Measurements from ENCODE around the gene CAV2.

The CAV2 gene

DNA sequence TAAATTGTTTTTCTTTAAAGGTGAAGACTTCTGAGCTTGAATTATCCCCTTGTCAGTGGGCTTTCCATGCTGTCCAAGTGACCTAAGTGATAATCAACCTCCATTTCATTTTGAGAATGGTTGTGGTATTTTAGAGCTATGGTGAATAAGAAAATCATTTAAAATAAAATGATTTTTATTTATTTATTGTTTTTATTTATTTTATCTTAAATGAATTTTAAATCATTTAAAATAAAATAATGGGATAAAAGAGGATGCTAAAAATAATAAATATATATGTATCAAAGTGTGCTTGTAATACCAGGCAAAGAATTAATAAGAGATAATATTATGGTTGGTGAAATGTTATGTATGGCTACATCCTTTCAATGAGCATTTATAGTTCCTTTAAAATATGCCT is 49.8 kb downstream of the CAV2 start:
- no peak for DNase-seq

DNA sequence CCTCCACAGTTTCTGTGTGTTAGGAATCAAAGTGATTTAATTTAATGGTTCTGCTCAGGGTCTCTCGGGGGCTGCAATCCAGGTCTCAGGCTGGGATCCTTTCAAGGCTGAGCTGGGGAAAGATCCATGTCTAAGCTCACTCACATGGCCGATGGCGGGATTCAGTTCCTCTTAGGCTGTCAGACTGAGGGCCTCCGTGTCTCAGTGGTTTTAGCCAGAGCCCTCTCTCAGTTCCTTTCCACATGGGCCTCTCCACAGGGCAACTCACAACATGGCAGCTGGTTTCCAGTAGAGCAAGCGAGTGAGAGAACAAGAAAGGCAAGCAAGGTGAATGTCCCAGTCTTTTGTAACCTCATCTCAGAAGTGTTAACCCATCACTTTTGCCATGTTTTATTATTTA is 52.2 kb downstream of the CAV2 start:
- no peak for DNase-seq

- no peak for DNase-seq
Observed at GRCh38 chr7:116552602-116553001, 53.1 kb downstream of the CAV2 start.

GRCh38 chr7:116553168-116553964 is 53.8 kb downstream of the CAV2 start:
- no peak for DNase-seq

DNA sequence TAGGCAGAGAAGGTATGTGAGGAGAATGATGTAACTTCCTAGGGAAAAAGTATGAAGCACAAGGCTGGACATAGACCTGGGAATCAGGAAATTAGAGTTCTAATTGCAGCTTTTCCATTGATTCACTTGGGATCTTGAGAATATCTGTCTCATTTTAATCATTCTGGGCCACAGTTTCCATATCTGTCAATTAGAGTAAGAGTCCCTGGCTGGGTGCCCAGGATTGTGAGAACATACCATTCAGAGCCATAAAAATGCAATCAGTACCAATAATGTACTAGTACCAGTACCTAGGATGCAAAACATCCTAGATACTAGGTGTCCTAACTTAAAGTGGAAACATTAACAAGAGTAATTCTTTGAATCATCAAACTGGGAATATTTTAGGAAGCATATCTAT is 54.9 kb downstream of the CAV2 start:
- DNase-seq: no peak

- DNase-seq: no peak
Observed at GRCh38 chr7:116554911-116555310, 55.4 kb downstream of the CAV2 start.

DNA sequence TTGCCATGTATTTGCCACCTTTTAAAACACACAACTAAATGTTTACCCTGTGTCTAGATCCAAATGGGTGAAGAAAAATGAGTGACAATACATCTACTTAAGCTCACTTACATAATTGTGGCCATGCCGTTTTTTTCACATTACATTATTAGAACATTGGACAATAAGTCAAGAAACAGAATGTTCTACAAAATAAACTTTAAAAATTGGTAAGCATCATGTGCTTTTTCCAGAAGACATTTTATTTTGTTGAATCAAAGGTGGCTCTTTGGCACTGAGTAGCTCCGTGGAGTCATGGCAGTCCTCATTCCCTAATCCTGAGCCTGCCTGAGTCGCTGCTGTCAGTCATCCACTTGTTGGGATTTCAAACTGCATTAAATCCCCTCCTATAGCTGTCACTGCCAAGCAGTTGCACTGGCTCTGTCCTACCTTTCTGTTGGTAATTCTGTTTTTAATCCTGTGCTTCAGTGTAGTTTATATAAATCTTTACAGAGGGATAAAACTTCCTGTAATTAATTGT is 57.6 kb downstream of the CAV2 start:
- DNase-seq: no peak

DNA sequence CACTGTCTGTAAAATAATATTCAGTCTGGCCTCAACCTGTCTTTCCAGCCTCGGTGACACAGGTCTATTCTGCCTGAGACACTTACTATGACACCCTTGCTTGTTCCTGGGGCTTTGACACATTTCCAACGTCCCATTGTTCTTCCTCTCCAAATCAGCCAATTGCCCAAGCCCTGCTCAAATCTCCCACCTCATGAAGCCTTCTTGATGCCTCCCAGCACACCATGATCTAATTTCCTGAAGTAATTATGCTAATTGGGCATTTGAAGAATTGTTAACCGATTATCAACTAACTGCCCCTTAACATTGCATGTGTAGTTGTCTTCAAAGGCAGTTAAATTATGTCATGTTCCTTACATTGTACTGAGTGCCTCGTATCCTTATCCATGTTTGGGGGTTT is 58.4 kb downstream of the CAV2 start:
- DNase-seq: no peak
